ENCODE measurements around the gene DOCK8. TPM values are rescaled to one million over a fixed set of nuclear protein-coding genes. Genes with fewer than 3 reads are reported as not detected.

Gene DOCK8
- total and polyA plus RNA-seq, 10 of the 15 experiments (the other 5 are each of a cell fraction or from before 2014, with no cell fraction given): 35.4 to 100 (median 44.7) TPM

DNA sequence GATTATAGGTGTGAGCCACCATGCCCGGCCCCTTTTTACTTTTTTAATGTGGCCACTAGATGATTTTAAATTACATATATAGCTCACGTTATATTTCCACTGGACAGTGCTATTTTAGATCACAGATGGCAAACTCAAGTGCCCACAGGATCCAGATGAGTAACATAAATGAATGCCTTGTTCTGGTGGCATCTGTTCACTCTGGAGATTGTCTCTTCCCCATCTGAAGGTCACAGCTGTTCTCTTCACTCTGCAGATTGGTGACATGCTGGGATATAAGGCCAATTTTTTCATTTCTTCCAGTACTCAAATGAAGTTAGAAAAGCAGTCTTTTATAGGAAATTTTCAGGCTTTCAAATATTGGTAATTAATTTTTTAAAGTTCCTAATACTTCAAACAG lies 160.1 kb downstream of the DOCK8 start:
- CTCF ChIA-PET: interaction anchor here (0.6 kb wide), 1 partner anchor 17 kb away, joined by 3 read pairs; no protein-coding TSS in a partner anchor
- Histone ChIP-seq H3K4me1 (ENCODE audit: control insufficient read depth, insufficient read depth, low read length) (no peaks in the 10 kb centered on the region), H3K9ac (ENCODE audit: control insufficient read depth, insufficient read depth, low read length) (no peak overlapping the region), H3K4me3 (no peak overlapping the region), H3K27ac (ENCODE audit: control insufficient read depth, insufficient read depth) (no peak overlapping the region), H2AFZ (ENCODE audit: control insufficient read depth, low read depth, low read length) (no peak overlapping the region), H3K27me3 (replicated peaks in 1 of 2; ENCODE audit: control insufficient read depth in 2 of 2, insufficient read depth in 2 of 2, low read length in 1 of 2) (no peaks in the 10 kb centered on the region), H3K9me3 (replicated peaks; ENCODE audit: control insufficient read depth, insufficient read depth, low read length) (no peaks in the 10 kb centered on the region), H4K20me1 (ENCODE audit: control insufficient read depth, insufficient read depth) (no peaks in the 10 kb centered on the region), H3K79me2 (ENCODE audit: control insufficient read depth, insufficient read depth, low read length) (no peaks in the 10 kb centered on the region), H3K36me3 (ENCODE audit: control insufficient read depth in 2 of 2, insufficient read depth in 2 of 2, low read length in 1 of 2) (peaks cover 24 to 59% of the 10 kb centered on the region in 2 experiments), H3K4me2 (ENCODE audit: control insufficient read depth, insufficient read depth) (no peak overlapping the region)
- no peak for DNase-seq (ENCODE audit: low read depth, low spot score)
- in situ Hi-C loops (cut with MboI) (no loop called here), intact Hi-C loops (cut with micrococcal nuclease; ENCODE audit: unreplicated experiment) (loop anchor here (5.0 kb wide), 1 partner anchor 48 kb away; no protein-coding TSS in a partner anchor)
- no peak for FAIRE-seq
- POLR2A ChIA-PET: no interaction called here
- RAD21 ChIA-PET (ENCODE audit: unreplicated experiment): no interaction called here
- no TSS peak for BruUV-seq (replicated peaks)
- no peak for ATAC-seq
- SMC1A ChIA-PET (ENCODE audit: uncharacterized antibody, unreplicated experiment): interaction anchor here (1.4 kb wide), 1 partner anchor 14 kb away, joined by 3 read pairs; no protein-coding TSS in a partner anchor
- WGBS (ENCODE audit: insufficient coverage, insufficient replicate concordance, low lambda C conversion rate, missing lambda C conversion rate): 62% methylated on average over 2 of the region's 2 CpGs
- TF ChIP-seq, protein P1, sequence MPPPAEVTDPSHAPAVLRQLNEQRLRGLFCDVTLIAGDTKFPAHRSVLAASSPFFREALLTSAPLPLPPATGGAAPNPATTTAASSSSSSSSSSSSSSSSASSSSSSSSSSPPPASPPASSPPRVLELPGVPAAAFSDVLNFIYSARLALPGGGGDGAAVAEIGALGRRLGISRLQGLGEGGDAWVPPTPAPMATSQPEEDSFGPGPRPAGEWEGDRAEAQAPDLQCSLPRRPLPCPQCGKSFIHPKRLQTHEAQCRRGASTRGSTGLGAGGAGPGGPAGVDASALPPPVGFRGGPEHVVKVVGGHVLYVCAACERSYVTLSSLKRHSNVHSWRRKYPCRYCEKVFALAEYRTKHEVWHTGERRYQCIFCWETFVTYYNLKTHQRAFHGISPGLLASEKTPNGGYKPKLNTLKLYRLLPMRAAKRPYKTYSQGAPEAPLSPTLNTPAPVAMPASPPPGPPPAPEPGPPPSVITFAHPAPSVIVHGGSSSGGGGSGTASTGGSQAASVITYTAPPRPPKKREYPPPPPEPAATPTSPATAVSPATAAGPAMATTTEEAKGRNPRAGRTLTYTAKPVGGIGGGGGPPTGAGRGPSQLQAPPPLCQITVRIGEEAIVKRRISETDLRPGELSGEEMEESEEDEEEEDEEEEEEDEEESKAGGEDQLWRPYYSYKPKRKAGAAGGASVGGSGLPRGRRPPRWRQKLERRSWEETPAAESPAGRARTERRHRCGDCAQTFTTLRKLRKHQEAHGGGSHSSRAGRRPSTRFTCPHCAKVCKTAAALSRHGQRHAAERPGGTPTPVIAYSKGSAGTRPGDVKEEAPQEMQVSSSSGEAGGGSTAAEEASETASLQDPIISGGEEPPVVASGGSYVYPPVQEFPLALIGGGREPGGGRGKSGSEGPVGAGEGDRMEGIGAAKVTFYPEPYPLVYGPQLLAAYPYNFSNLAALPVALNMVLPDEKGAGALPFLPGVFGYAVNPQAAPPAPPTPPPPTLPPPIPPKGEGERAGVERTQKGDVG (CRISPR knock-in tag; IDR thresholded peaks at IDR 0.05): no peak
- TF ChIP-seq RELA (IDR thresholded peaks at IDR 0.05; ENCODE audit: borderline replicate concordance, partially characterized antibody) (no peak), NFYA (IDR thresholded peaks at IDR 0.05; ENCODE audit: borderline replicate concordance, low read depth, low read length) (no peak), ZSCAN29 (IDR thresholded peaks at IDR 0.05) (no peak), NR2F1 (conservative IDR thresholded peaks at IDR 0.05) (no peak), POLR2AphosphoS5 (IDR thresholded peaks at IDR 0.05; ENCODE audit: low read length) (no peak), SIN3A (IDR thresholded peaks at IDR 0.05; ENCODE audit: low read depth, low read length) (no peak), TCF12 (IDR thresholded peaks at IDR 0.05; ENCODE audit: low read depth, low read length) (no peak), SRF (IDR thresholded peaks at IDR 0.05; ENCODE audit: low read depth in 2 of 2, low read length in 2 of 2) (no peak)
- TF ChIP-seq, protein P2, sequence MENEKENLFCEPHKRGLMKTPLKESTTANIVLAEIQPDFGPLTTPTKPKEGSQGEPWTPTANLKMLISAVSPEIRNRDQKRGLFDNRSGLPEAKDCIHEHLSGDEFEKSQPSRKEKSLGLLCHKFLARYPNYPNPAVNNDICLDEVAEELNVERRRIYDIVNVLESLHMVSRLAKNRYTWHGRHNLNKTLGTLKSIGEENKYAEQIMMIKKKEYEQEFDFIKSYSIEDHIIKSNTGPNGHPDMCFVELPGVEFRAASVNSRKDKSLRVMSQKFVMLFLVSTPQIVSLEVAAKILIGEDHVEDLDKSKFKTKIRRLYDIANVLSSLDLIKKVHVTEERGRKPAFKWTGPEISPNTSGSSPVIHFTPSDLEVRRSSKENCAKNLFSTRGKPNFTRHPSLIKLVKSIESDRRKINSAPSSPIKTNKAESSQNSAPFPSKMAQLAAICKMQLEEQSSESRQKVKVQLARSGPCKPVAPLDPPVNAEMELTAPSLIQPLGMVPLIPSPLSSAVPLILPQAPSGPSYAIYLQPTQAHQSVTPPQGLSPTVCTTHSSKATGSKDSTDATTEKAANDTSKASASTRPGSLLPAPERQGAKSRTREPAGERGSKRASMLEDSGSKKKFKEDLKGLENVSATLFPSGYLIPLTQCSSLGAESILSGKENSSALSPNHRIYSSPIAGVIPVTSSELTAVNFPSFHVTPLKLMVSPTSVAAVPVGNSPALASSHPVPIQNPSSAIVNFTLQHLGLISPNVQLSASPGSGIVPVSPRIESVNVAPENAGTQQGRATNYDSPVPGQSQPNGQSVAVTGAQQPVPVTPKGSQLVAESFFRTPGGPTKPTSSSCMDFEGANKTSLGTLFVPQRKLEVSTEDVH (IDR thresholded peaks at IDR 0.05; ENCODE audit: low read depth, partially characterized antibody): no peak
- TF ChIP-seq, protein P3, sequence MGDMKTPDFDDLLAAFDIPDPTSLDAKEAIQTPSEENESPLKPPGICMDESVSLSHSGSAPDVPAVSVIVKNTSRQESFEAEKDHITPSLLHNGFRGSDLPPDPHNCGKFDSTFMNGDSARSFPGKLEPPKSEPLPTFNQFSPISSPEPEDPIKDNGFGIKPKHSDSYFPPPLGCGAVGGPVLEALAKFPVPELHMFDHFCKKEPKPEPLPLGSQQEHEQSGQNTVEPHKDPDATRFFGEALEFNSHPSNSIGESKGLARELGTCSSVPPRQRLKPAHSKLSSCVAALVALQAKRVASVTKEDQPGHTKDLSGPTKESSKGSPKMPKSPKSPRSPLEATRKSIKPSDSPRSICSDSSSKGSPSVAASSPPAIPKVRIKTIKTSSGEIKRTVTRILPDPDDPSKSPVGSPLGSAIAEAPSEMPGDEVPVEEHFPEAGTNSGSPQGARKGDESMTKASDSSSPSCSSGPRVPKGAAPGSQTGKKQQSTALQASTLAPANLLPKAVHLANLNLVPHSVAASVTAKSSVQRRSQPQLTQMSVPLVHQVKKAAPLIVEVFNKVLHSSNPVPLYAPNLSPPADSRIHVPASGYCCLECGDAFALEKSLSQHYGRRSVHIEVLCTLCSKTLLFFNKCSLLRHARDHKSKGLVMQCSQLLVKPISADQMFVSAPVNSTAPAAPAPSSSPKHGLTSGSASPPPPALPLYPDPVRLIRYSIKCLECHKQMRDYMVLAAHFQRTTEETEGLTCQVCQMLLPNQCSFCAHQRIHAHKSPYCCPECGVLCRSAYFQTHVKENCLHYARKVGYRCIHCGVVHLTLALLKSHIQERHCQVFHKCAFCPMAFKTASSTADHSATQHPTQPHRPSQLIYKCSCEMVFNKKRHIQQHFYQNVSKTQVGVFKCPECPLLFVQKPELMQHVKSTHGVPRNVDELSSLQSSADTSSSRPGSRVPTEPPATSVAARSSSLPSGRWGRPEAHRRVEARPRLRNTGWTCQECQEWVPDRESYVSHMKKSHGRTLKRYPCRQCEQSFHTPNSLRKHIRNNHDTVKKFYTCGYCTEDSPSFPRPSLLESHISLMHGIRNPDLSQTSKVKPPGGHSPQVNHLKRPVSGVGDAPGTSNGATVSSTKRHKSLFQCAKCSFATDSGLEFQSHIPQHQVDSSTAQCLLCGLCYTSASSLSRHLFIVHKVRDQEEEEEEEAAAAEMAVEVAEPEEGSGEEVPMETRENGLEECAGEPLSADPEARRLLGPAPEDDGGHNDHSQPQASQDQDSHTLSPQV (IDR thresholded peaks at IDR 0.05): no peak
- TF ChIP-seq, protein P4, sequence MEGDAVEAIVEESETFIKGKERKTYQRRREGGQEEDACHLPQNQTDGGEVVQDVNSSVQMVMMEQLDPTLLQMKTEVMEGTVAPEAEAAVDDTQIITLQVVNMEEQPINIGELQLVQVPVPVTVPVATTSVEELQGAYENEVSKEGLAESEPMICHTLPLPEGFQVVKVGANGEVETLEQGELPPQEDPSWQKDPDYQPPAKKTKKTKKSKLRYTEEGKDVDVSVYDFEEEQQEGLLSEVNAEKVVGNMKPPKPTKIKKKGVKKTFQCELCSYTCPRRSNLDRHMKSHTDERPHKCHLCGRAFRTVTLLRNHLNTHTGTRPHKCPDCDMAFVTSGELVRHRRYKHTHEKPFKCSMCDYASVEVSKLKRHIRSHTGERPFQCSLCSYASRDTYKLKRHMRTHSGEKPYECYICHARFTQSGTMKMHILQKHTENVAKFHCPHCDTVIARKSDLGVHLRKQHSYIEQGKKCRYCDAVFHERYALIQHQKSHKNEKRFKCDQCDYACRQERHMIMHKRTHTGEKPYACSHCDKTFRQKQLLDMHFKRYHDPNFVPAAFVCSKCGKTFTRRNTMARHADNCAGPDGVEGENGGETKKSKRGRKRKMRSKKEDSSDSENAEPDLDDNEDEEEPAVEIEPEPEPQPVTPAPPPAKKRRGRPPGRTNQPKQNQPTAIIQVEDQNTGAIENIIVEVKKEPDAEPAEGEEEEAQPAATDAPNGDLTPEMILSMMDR (IDR thresholded peaks at IDR 0.05 in 2 of 3, conservative IDR thresholded peaks at IDR 0.05 in 1 of 3; ENCODE audit: control insufficient read depth in 2 of 3, extremely low read depth in 1 of 3, insufficient read depth in 1 of 3, low read depth in 3 of 3, low read length in 3 of 3): no peak

All from GM12878 (cell line).